Fibroblast of villous mesenchyme (primary cell): ENCODE measurements around the gene SNED1. TPM values are rescaled to one million over a fixed set of nuclear protein-coding genes. Genes with fewer than 3 reads are reported as not detected.
"Not testable (repeated sequence)": the region's sequence is repeated elsewhere in the genome, so short reads cannot be mapped to it uniquely, and the experiment has no call there.

ENCODE experiments used
- DNase-seq: peaks from one replicate; pipeline ENCODE4 v3.0.0-alpha.2; 2010; ENCODE audit warnings: low read depth
- H3K4me3 ChIP-seq: 2 replicates; pipeline ENCODE4 v1.5.1; 2011; ENCODE audit warnings: low read depth, mild to moderate bottlenecking, low read length
- total RNA-seq: library from RNA; depleted of rRNA; stranded (reverse); fragments of >200 nt; gene quantifications from 2 replicates; pipeline ENCODE4 v1.2.3, GENCODE V29; 2012
- TF ChIP-seq, protein P1 (sequence below): IDR thresholded peaks from 2 replicates; pipeline ENCODE4 v1.5.1; 2012; ENCODE audit warnings: low read depth, mild to moderate bottlenecking, low read length; ENCODE audit not compliant: insufficient read depth

The SNED1 gene
- total RNA-seq, 1 donor = 6.5 TPM

- H3K4me3 ChIP-seq = no peak overlapping the region
- TF ChIP-seq, protein P1, sequence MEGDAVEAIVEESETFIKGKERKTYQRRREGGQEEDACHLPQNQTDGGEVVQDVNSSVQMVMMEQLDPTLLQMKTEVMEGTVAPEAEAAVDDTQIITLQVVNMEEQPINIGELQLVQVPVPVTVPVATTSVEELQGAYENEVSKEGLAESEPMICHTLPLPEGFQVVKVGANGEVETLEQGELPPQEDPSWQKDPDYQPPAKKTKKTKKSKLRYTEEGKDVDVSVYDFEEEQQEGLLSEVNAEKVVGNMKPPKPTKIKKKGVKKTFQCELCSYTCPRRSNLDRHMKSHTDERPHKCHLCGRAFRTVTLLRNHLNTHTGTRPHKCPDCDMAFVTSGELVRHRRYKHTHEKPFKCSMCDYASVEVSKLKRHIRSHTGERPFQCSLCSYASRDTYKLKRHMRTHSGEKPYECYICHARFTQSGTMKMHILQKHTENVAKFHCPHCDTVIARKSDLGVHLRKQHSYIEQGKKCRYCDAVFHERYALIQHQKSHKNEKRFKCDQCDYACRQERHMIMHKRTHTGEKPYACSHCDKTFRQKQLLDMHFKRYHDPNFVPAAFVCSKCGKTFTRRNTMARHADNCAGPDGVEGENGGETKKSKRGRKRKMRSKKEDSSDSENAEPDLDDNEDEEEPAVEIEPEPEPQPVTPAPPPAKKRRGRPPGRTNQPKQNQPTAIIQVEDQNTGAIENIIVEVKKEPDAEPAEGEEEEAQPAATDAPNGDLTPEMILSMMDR = no peak
- DNase-seq = no peak
Observed at GRCh38 chr2:241091734-241092445, 93.5 kb downstream of the SNED1 start.

- no peak for DNase-seq
- no peak overlapping the region for H3K4me3 ChIP-seq
- TF ChIP-seq, protein P1 = no peak
Observed at GRCh38 chr2:241092677-241093076, 94.3 kb downstream of the SNED1 start.

DNA sequence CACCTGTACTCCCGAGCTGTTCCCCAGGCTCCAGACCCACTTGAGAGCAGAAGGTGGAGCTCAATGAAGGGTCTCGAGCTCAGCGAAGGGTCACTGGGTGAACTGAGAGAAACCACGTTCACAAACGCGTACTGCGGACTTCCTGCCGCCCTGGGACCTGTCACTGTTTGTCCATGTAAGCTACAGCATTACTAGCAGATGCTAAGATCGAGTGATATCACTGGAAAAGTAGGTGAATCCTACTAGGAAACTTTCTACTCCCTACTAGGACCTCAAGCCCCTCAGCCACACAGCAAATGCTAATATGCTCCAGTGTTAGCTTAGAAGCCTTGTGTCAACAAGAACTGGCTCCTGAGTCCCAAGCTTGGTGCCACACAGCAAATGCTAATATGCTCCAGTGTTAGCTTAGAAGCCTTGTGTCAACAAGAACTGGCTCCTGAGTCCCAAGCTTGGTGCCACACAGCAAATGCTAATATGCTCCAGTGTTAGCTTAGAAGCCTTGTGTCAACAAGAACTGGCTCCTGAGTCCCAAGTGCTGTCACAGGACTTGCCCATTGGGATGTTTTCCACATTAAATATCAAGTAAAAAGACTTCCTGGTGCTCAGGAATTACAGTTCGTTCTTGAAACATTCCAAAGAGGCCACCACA is 94.8 kb downstream of the SNED1 start:
- H3K4me3 ChIP-seq, DNase-seq: not testable (repeated sequence)

- H3K4me3 ChIP-seq = no peak overlapping the region
Observed at GRCh38 chr2:241094172-241094571, 95.8 kb downstream of the SNED1 start.

DNA sequence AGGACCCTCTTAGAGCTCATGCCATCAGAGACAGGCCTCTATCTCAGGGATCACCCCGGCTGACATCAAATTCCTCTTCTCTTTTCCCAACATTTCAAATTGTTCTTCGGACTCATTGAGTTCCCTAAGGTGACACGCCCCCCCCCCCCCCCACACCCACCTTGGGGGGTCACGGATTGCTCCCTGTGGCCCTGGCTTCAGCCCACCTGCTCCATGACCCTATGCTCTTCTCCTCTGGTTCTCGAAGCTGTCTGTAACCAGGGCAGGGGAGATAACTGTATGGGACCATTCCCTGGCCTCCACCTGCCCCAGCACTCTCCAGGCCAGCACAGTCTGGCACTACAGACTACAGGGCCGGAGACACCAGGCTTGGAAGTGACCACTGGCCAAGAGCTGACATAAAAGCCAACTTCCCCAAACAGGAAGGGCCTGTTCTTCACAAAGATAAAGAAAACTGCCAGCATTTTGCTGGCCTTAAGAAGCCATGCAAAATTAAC is 96.6 kb downstream of the SNED1 start:
- TF ChIP-seq, protein P1 = no peak
- H3K4me3 ChIP-seq = no peak overlapping the region

More at GRCh38 chr2:241094172-241094571, 95.8 kb downstream of the SNED1 start:
- TF ChIP-seq, protein P1 = no peak
- DNase-seq = no peak

GRCh38 chr2:241095594-241096290 is 97.3 kb downstream of the SNED1 start:
- TF ChIP-seq, protein P1 = no peak
- no peak overlapping the region for H3K4me3 ChIP-seq

More for the DNA sequence above, 96.6 kb downstream of the SNED1 start:
- no peak for DNase-seq

DNA sequence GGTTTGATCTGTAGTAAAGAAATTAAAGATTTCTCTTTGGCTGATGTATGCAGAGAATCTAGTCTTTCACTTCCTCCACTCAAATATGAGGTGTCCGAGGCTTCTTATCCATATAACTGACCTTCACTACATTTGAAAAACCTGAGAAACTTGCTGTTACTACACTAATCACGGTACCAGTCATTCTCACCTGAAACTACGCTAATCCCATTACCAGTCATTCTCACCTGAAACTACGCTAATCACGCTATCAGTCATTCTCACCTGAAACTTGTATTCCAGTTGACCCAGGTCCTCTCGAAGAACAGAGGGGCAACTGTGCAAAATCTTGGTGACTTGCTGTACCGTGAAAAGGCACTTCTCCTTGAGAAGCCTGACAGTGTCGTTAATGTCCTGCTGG is 98.6 kb downstream of the SNED1 start:
- no peak for DNase-seq
- no peak overlapping the region for H3K4me3 ChIP-seq
- TF ChIP-seq, protein P1 = no peak

More at GRCh38 chr2:241095594-241096290, 97.3 kb downstream of the SNED1 start:
- no peak for DNase-seq
